Upper lobe of left lung (tissue), 6 donors: ENCODE data around the gene EIF5AL1. TPM values are rescaled to one million over a fixed set of nuclear protein-coding genes. Genes with fewer than 3 reads are reported as not detected.

Experiments
- ATAC-seq, 2 donors: fragments of 200-7000 bp; cut with Tn5 transposase; one replicate each; pipeline ENCODE4 v1.9.1; 2022; ENCODE audit warnings: mild to moderate bottlenecking in 2 of 2, moderate library complexity in 2 of 2; ENCODE audit not compliant: low FRiP score in 2 of 2
- DNase-seq, 2 donors: peaks; one replicate each; pipeline ENCODE4 v3.0.0-alpha.2; 2019 to 2020
- H3K27ac ChIP-seq, 4 donors: fragments of 200-600 bp; sonication (generic); one replicate each; pipeline ENCODE4 v1.5.1; 2016 to 2019
- H3K27me3 ChIP-seq, 4 donors: fragments of 200-600 bp; sonication (generic); one replicate each; pipeline ENCODE4 v1.5.1; 2017 to 2019
- H3K36me3 ChIP-seq, 4 donors: fragments of 200-600 bp; sonication (generic); one replicate each; pipeline ENCODE4 v1.5.1; 2016 to 2019
- H3K4me1 ChIP-seq, 4 donors: fragments of 200-600 bp; sonication (generic); one replicate each; pipeline ENCODE4 v1.5.1; 2018 to 2019
- H3K4me3 ChIP-seq, 4 donors: fragments of 200-600 bp; sonication (generic); one replicate each; pipeline ENCODE4 v1.5.1; 2017 to 2019; ENCODE audit warnings: mild to moderate bottlenecking in 2 of 4, moderate library complexity in 1 of 4
- H3K9me3 ChIP-seq, 4 donors: fragments of 200-600 bp; sonication (generic); one replicate each; pipeline ENCODE4 v1.5.1; 2018 to 2019
- CTCF ChIP-seq, 6 experiments: fragments of 450-650 bp in 4 of 6; fragments of 200-600 bp in 2 of 6; sonication (generic) in 2 of 6; IDR thresholded peaks; one replicate each; pipeline ENCODE4 v1.5.1; 2016 to 2019; ENCODE audit warnings: antibody characterized with exemption in 6 of 6
- EP300 ChIP-seq, 4 donors: sonication (generic); formaldehyde crosslinking; IDR thresholded peaks; one replicate each; pipeline ENCODE4 v1.5.1; 2017; ENCODE audit warnings: antibody characterized with exemption in 4 of 4, control low read depth in 2 of 4
- POLR2A ChIP-seq, 4 donors: fragments of 450-650 bp; IDR thresholded peaks; one replicate each; pipeline ENCODE4 v1.5.1; 2016 to 2017; ENCODE audit warnings: antibody characterized with exemption in 4 of 4, mild to moderate bottlenecking in 2 of 4
- POLR2AphosphoS5 ChIP-seq, 2 donors: sonication (generic); formaldehyde crosslinking; IDR thresholded peaks; one replicate each; pipeline ENCODE4 v1.5.1; 2017; ENCODE audit warnings: antibody characterized with exemption in 2 of 2
- WGBS, 2 donors: methylation state at CpG; one replicate each; pipeline ENCODE4 v1.1.5; 2017 to 2018; 5-methylcytosine and 5-hydroxymethylcytosine counted together
- total RNA-seq, 6 donors: library from RNA; depleted of rRNA in 4 of 6; stranded (reverse); fragments of >200 nt in 4 of 6; gene quantifications; one replicate each; pipeline versions ENCODE4 v1.1.0 to v1.2.1, GENCODE V29; 2016 to 2021
- donor health status: DM: no; HTN: no; CAD: no; lungs with moderate emphysema.
- donor health status: DM: no; HTN: yes; CAD: no; lungs with severe emphysema.

EIF5AL1 gene
- total RNA-seq, 6 donors from 2014 or later = 0.07 to 0.37 (median 0.15) TPM; not detected in 2

- no peaks in the 10 kb centered on the region for H3K27me3 ChIP-seq
- peak; percentile 50 to 63 for ATAC-seq
- no peaks in the 10 kb centered on the region for H3K36me3 ChIP-seq
- DNase-seq = peak in 1 of 2 donors; percentile 73
- no peaks in the 10 kb centered on the region for H3K9me3 ChIP-seq
- H3K4me3 ChIP-seq = no peak overlapping the region
- H3K27ac ChIP-seq = peak overlapping the region; percentile 30 to 65 (median 58)
- peaks cover 0 to 22% (median 14%) of the 10 kb centered on the region in 4 donors for H3K4me1 ChIP-seq
- 51 to 65% methylated on average over 10 of the region's 10 CpGs for WGBS, 2 donors
- TF ChIP-seq CTCF (IDR thresholded peaks at IDR 0.05) (peak; percentile 66 to 82 (median 74)), EP300 (IDR thresholded peaks at IDR 0.05) (no peak)
Measured at GRCh38 chr10:79487296-79488194, 24.8 kb upstream of the EIF5AL1 start.

GRCh38 chr10:79488336-79488735, 24.0 kb upstream of the EIF5AL1 start:
- Histone ChIP-seq H3K36me3 (no peaks in the 10 kb centered on the region), H3K4me3 (no peak overlapping the region), H3K27me3 (no peaks in the 10 kb centered on the region), H3K4me1 (peaks cover 0 to 22% (median 14%) of the 10 kb centered on the region in 4 donors), H3K9me3 (no peaks in the 10 kb centered on the region), H3K27ac (peak overlapping the region in 3 of 4 donors; percentile 52 to 65 (median 65))
- peak; percentile 79 to 87 for ATAC-seq
- 64 to 76% methylated on average over 4 to 5 of the region's 5 CpGs for WGBS, 2 donors
- peak in 1 of 2 donors; percentile 68 for TF ChIP-seq POLR2AphosphoS5 (IDR thresholded peaks at IDR 0.05)
- TF ChIP-seq POLR2A (IDR thresholded peaks at IDR 0.05) = no peak
- peak in 1 of 4 donors; percentile 27 for TF ChIP-seq EP300 (IDR thresholded peaks at IDR 0.05)
- TF ChIP-seq CTCF (IDR thresholded peaks at IDR 0.05) = no peak
- peak in 1 of 2 donors; percentile 75 for DNase-seq

DNA sequence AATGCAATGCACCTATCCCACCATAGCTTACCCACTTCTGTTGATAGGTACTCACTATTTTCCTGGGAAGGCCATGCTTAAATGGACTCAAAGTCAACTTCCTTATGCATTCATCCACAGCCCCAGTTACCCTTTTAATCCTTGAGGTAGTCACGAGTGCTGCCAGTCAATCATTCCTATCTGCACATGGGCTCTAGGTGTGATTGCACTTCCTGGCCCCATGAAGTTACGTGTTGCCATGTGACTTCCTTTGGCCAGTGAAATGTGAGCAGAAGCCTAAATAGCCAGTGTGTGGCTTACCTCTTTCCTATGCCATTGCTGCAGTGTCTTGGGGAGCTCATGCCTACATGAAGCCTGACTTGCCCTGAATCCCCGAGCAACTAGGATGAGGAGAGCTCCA, 23.5 kb upstream of the EIF5AL1 start:
- 76 to 79% methylated on average over 3 of the region's 3 CpGs for WGBS, 2 donors
- Histone ChIP-seq H3K27ac (peak overlapping the region in 2 of 4 donors; percentile 52 to 65), H3K9me3 (no peaks in the 10 kb centered on the region), H3K27me3 (no peaks in the 10 kb centered on the region), H3K36me3 (no peaks in the 10 kb centered on the region), H3K4me1 (peaks cover 0 to 22% (median 14%) of the 10 kb centered on the region in 4 donors), H3K4me3 (no peak overlapping the region)
- DNase-seq = no peak
- no peak for ATAC-seq
- TF ChIP-seq POLR2A (IDR thresholded peaks at IDR 0.05) (no peak), POLR2AphosphoS5 (IDR thresholded peaks at IDR 0.05) (no peak), CTCF (IDR thresholded peaks at IDR 0.05) (no peak), EP300 (IDR thresholded peaks at IDR 0.05) (no peak)

- 50 to 83% methylated on average over 4 to 8 of the region's 9 CpGs for WGBS, 2 donors
- peak in 1 of 2 donors; percentile 26 for DNase-seq
- ATAC-seq = no peak
- Histone ChIP-seq H3K27ac (peak overlapping the region in 3 of 4 donors; percentile 24 to 36 (median 26)), H3K4me1 (peaks cover 0 to 22% (median 14%) of the 10 kb centered on the region in 4 donors), H3K9me3 (no peaks in the 10 kb centered on the region), H3K27me3 (no peaks in the 10 kb centered on the region), H3K4me3 (no peak overlapping the region), H3K36me3 (no peaks in the 10 kb centered on the region)
- TF ChIP-seq POLR2A (IDR thresholded peaks at IDR 0.05) (no peak), POLR2AphosphoS5 (IDR thresholded peaks at IDR 0.05) (peak in 1 of 2 donors; percentile 15), EP300 (IDR thresholded peaks at IDR 0.05) (no peak)
Measured at GRCh38 chr10:79490400-79491142, 21.8 kb upstream of the EIF5AL1 start.
